Upper lobe of left lung (tissue), 6 donors: Measurements from ENCODE around the gene RAET1E. TPM values are rescaled to one million over a fixed set of nuclear protein-coding genes. Genes with fewer than 3 reads are reported as not detected.

Experiments used
- ATAC-seq, 2 donors: fragments of 200-7000 bp; cut with Tn5 transposase; one replicate each; pipeline ENCODE4 v1.9.1; 2022; ENCODE audit warnings: mild to moderate bottlenecking in 2 of 2, moderate library complexity in 2 of 2; ENCODE audit not compliant: low FRiP score in 2 of 2
- DNase-seq, 2 donors: peaks; one replicate each; pipeline ENCODE4 v3.0.0-alpha.2; 2019 to 2020
- H3K27ac ChIP-seq, 4 donors: fragments of 200-600 bp; sonication (generic); one replicate each; pipeline ENCODE4 v1.5.1; 2016 to 2019
- H3K27me3 ChIP-seq, 4 donors: fragments of 200-600 bp; sonication (generic); one replicate each; pipeline ENCODE4 v1.5.1; 2017 to 2019
- H3K36me3 ChIP-seq, 4 donors: fragments of 200-600 bp; sonication (generic); one replicate each; pipeline ENCODE4 v1.5.1; 2016 to 2019
- H3K4me1 ChIP-seq, 4 donors: fragments of 200-600 bp; sonication (generic); one replicate each; pipeline ENCODE4 v1.5.1; 2018 to 2019
- H3K4me3 ChIP-seq, 4 donors: fragments of 200-600 bp; sonication (generic); one replicate each; pipeline ENCODE4 v1.5.1; 2017 to 2019; ENCODE audit warnings: mild to moderate bottlenecking in 2 of 4, moderate library complexity in 1 of 4
- H3K9me3 ChIP-seq, 4 donors: fragments of 200-600 bp; sonication (generic); one replicate each; pipeline ENCODE4 v1.5.1; 2018 to 2019
- CTCF ChIP-seq, 6 experiments: fragments of 450-650 bp in 4 of 6; fragments of 200-600 bp in 2 of 6; sonication (generic) in 2 of 6; IDR thresholded peaks; one replicate each; pipeline ENCODE4 v1.5.1; 2016 to 2019; ENCODE audit warnings: antibody characterized with exemption in 6 of 6
- EP300 ChIP-seq, 4 donors: sonication (generic); formaldehyde crosslinking; IDR thresholded peaks; one replicate each; pipeline ENCODE4 v1.5.1; 2017; ENCODE audit warnings: antibody characterized with exemption in 4 of 4, control low read depth in 2 of 4
- POLR2A ChIP-seq, 4 donors: fragments of 450-650 bp; IDR thresholded peaks; one replicate each; pipeline ENCODE4 v1.5.1; 2016 to 2017; ENCODE audit warnings: antibody characterized with exemption in 4 of 4, mild to moderate bottlenecking in 2 of 4
- POLR2AphosphoS5 ChIP-seq, 2 donors: sonication (generic); formaldehyde crosslinking; IDR thresholded peaks; one replicate each; pipeline ENCODE4 v1.5.1; 2017; ENCODE audit warnings: antibody characterized with exemption in 2 of 2
- whole genome bisulfite sequencing, 2 donors: methylation state at CpG; one replicate each; pipeline ENCODE4 v1.1.5; 2017 to 2018; 5-methylcytosine and 5-hydroxymethylcytosine counted together
- total RNA-seq, 6 donors: library from RNA; depleted of rRNA in 4 of 6; stranded (reverse); fragments of >200 nt in 4 of 6; gene quantifications; one replicate each; pipeline versions ENCODE4 v1.1.0 to v1.2.1, GENCODE V29; 2016 to 2021
- donor health status: DM: no; HTN: no; CAD: no; lungs with moderate emphysema.
- donor health status: DM: no; HTN: yes; CAD: no; lungs with severe emphysema.

RAET1E gene
- total RNA-seq, 6 donors from 2014 or later, result 0.30 to 2.3 (median 1.4) TPM; not detected in 1

GRCh38 chr6:149881066-149881766 lies 16.7 kb downstream of the RAET1E start:
- ATAC-seq (no peak), DNase-seq (peak in 1 of 2 donors; percentile 54)
- no peaks in the 10 kb centered on the region for H3K36me3 ChIP-seq
- H3K4me3 ChIP-seq, result no peak overlapping the region
- WGBS, 2 donors, result 82 to 88% methylated on average over 7 to 10 of the region's 10 CpGs
- no peaks in the 10 kb centered on the region for H3K27me3 ChIP-seq
- no peak overlapping the region for H3K27ac ChIP-seq
- H3K9me3 ChIP-seq, result no peaks in the 10 kb centered on the region
- no peaks in the 10 kb centered on the region for H3K4me1 ChIP-seq
- TF ChIP-seq EP300 (IDR thresholded peaks at IDR 0.05), result no peak
- TF ChIP-seq POLR2A (IDR thresholded peaks at IDR 0.05), result no peak
- TF ChIP-seq CTCF (IDR thresholded peaks at IDR 0.05), result no peak
- TF ChIP-seq POLR2AphosphoS5 (IDR thresholded peaks at IDR 0.05), result no peak

- Histone ChIP-seq H3K9me3 (no peaks in the 10 kb centered on the region), H3K36me3 (no peaks in the 10 kb centered on the region), H3K4me3 (no peak overlapping the region), H3K27ac (no peak overlapping the region), H3K27me3 (no peaks in the 10 kb centered on the region), H3K4me1 (no peaks in the 10 kb centered on the region)
- ATAC-seq, result no peak
- 83 to 100% methylated on average over 1 of the region's 1 CpG for WGBS, 2 donors
- DNase-seq, result no peak
- TF ChIP-seq EP300 (IDR thresholded peaks at IDR 0.05) (no peak), POLR2A (IDR thresholded peaks at IDR 0.05) (no peak), CTCF (IDR thresholded peaks at IDR 0.05) (no peak), POLR2AphosphoS5 (IDR thresholded peaks at IDR 0.05) (no peak)
Observed at GRCh38 chr6:149877659-149878058, 20.3 kb downstream of the RAET1E start.

- H3K27me3 ChIP-seq, result no peaks in the 10 kb centered on the region
- no peak for DNase-seq
- no peak for ATAC-seq
- H3K36me3 ChIP-seq, result no peaks in the 10 kb centered on the region
- no peak overlapping the region for H3K27ac ChIP-seq
- no peaks in the 10 kb centered on the region for H3K4me1 ChIP-seq
- 81 to 91% methylated on average over 3 of the region's 3 CpGs for WGBS, 2 donors
- H3K4me3 ChIP-seq, result no peak overlapping the region
- H3K9me3 ChIP-seq, result peaks cover 0 to 6% (median 0%) of the 10 kb centered on the region in 4 donors
- no peak for TF ChIP-seq POLR2A (IDR thresholded peaks at IDR 0.05)
- TF ChIP-seq EP300 (IDR thresholded peaks at IDR 0.05), result no peak
- TF ChIP-seq POLR2AphosphoS5 (IDR thresholded peaks at IDR 0.05), result no peak
- no peak for TF ChIP-seq CTCF (IDR thresholded peaks at IDR 0.05)
Observed at GRCh38 chr6:149876241-149876933, 21.5 kb downstream of the RAET1E start.

- ATAC-seq, result no peak
- peaks cover 0 to 6% (median 0%) of the 10 kb centered on the region in 4 donors for H3K9me3 ChIP-seq
- 81 to 83% methylated on average over 1 of the region's 1 CpG for WGBS, 2 donors
- DNase-seq, result no peak
- no peaks in the 10 kb centered on the region for H3K36me3 ChIP-seq
- TF ChIP-seq POLR2A (IDR thresholded peaks at IDR 0.05), result no peak
- no peak for TF ChIP-seq EP300 (IDR thresholded peaks at IDR 0.05)
- no peak for TF ChIP-seq POLR2AphosphoS5 (IDR thresholded peaks at IDR 0.05)
- TF ChIP-seq CTCF (IDR thresholded peaks at IDR 0.05), result no peak
- H3K27ac ChIP-seq, result no peak overlapping the region
- no peaks in the 10 kb centered on the region for H3K4me1 ChIP-seq
- H3K4me3 ChIP-seq, result no peak overlapping the region
- no peaks in the 10 kb centered on the region for H3K27me3 ChIP-seq
Observed at GRCh38 chr6:149872233-149872632, 25.7 kb downstream of the RAET1E start.
